Activated CD8-positive, alpha-beta memory T cell treated with anti-CD3 and anti-CD28 coated beads for 4 hours (primary cell): ENCODE measurements around the gene POLD2.
A peak's percentile ranks its signal among the peaks of the same experiment; 100 is the strongest.
"Not testable (repeated sequence)": the region's sequence is repeated elsewhere in the genome, so short reads cannot be mapped to it uniquely, and the experiment has no call there.

ENCODE experiments used
- DNase-seq, 2 donors: peaks; one replicate each; pipeline ENCODE4 v3.0.0-alpha.2; 2020; ENCODE audit warnings: low read depth in 2 of 2

The POLD2 gene

GRCh38 chr7:44123190-44124003 is at the start of gene POLD2:
TSS of gene POLD2 (minus strand) at chr7:44123548. CDS start at chr7:44122053, 1,495 bp downstream.
- peak; percentile 95 to 96 for DNase-seq

DNA sequence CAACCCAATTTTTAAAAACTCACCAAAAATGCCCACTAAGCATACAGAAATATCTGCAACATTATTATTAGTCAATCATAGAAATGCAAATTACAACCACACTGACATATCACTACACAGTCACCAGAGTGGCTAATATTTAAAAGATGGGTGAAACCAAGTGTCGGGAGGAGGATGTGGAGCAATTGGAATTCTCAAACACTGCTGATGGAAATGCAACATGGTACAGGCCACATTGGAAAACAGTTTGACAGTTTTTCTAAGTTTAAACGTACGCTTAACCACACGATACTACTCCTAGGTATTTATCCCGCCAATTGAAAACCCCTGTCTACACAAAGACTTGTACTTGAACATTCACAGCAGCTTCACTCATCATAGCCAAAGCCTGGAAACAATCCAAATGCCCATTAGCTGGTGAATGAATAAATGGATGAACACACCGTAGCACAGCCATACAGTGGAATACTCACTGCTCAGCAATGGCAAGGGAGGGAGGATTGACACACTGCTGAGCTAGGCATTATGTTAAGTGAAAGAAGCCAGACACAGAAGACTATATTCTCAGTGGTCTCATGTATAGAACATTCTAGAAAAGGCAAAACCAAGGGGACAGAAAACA is 49.6 kb upstream of the POLD2 start:
- no peak for DNase-seq

DNA sequence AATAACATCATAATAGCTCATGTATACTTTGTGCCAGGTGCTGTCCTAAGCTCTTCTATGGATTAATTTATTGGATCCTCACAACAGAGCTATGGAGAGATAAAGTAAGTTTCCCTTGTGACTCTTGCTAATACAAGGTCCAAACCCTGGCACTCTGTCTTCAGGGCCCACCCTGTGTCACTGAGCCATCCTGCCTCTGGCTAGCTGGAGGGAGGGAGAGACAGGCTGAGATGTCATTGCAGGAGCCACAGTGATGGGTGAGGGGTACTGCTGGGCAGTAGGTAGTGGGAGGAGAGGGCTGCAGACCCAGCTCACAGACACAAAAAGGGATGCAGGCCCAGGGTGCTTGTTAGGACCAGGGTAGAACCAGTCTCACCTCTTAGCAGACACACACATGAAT is 49.0 kb upstream of the POLD2 start:
- no peak for DNase-seq

DNA sequence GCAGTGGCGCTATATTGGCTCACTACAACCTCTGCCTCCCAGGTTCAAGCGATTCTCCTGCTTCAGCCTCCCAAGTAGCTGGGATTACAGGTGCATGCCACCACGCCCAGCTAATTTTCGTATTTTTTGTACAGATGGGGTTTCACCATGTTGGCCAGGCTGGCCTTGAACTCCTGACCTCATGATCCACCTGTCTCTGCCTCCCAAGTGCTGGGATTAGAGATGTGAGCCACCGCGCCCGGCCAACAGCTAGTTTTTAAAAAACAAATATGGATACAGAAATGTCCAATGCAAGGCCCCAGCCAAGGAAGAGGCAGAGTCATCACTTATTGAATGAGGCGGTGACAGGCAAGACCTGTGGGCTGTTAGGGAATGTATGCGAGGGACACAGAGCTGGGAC is 48.6 kb upstream of the POLD2 start:
- DNase-seq: not testable (repeated sequence)

- no peak for DNase-seq
Observed at GRCh38 chr7:44167920-44168319, 44.6 kb upstream of the POLD2 start.

GRCh38 chr7:44163591-44163990 is 40.2 kb upstream of the POLD2 start:
- DNase-seq: no peak

- no peak for DNase-seq
Observed at GRCh38 chr7:44162785-44163395, 39.5 kb upstream of the POLD2 start.

DNA sequence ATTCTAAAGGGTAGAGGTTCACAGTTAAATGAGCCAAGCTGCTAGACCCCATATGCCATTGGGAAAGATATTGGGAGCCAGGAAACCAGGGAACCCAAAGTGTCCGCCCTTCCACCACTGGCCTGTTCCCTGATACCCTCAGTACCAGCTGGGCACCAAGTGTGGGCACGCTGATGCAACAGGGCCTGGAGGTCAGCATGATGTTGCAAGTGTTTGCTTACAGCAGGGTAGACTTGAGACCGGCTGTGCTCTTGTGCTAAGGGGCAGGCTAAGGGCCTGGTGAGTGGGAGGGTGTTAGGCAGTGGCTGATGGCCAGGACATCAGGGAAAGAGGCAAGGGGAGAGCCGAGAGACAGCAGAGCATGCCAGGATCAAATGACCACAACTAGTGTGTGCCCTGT is 38.8 kb upstream of the POLD2 start:
- no peak for DNase-seq

DNA sequence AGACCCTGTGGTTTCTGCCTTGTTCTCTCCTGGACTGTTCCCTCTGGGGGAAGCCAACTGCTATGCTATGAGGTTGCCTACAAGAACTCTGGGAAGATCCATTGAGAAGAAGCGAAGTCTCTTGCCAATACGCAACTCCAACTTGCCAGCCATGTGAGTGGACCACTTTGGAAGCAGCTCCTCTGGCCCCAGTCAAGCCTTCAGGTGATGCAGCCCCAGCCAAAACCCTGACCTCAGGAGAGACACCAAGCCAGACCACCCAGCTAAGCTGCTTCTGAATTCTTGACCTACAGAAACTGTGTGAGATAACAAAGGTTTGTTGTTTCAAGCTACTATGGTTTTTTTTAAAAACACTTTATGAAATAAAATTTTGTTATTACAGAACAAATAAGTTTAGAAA is 38.0 kb upstream of the POLD2 start:
- no peak for DNase-seq

DNA sequence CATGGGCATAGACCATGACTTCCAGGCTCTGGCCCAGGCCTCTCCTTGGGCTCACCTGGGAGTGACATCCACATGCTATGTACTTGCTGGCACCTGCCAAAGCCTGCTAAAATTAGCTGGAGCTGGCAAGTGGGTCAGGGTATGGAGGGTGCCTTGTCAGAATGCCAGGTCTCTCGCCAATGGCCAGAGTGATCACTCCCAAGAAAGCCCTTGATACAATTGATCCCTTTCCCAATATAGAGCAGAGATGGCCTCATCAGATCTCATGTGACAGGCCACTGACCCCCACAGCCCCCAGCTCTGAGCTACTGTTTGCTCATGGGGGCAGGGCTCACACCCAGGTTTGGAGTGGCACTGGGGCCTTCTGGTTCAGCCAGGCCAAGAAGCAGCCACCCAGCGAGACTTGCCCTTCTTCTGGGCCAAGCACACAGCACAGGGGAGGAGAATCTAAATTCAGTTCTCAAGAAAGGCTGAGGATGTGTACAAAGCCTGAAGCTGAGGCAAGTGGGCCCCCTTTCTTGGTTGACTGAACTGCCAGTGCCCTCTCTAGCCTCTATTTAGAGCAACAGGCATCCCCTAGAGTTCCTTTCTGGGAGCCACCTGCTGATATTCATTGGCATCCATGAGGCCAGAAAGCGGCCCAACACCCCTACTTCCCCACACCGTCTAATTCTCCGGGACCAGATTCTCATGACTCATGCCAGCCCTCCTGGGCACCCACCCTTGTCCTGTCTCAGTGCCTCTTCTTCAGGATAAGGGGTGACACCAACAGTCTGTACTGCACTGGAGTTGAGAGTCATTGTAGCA is 36.7 kb upstream of the POLD2 start:
- DNase-seq: no peak

DNA sequence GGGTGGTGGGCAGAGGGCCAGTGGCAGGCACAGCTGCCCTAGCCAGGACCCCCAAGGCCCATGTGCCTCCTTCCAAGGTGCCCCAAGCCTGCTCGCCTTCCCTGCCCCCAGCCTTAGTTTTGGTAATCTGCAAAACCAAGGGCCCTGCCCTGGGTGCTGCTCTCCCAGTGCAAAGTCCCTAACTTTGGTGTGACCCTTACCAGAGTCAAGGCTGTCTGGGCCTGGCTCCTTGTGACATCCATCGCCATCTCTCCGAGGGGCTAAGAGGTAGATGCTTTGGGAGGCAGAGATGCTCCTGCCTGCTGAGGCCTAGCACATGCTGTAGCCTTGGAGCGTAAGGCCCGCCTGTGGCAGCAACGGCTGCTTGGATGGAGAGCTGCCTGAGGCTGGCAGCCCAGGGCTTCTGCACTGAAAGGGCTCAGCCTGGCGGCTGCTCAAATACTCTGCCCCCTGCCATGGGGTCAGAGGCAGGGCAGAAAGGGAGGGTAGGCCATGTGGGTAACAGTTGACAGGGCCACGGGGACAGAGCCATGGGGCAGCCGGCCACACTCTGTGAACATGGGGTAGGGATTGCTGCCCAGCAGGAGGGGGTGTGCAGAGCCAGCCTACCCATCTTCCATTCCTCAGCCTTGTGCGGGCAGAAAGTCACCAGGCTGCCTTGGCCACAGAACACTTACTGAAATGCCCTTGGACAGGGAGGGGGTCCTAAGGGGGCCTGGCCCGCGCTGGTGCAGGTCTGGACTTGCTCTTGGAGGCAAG is 35.7 kb upstream of the POLD2 start:
- no peak for DNase-seq

DNA sequence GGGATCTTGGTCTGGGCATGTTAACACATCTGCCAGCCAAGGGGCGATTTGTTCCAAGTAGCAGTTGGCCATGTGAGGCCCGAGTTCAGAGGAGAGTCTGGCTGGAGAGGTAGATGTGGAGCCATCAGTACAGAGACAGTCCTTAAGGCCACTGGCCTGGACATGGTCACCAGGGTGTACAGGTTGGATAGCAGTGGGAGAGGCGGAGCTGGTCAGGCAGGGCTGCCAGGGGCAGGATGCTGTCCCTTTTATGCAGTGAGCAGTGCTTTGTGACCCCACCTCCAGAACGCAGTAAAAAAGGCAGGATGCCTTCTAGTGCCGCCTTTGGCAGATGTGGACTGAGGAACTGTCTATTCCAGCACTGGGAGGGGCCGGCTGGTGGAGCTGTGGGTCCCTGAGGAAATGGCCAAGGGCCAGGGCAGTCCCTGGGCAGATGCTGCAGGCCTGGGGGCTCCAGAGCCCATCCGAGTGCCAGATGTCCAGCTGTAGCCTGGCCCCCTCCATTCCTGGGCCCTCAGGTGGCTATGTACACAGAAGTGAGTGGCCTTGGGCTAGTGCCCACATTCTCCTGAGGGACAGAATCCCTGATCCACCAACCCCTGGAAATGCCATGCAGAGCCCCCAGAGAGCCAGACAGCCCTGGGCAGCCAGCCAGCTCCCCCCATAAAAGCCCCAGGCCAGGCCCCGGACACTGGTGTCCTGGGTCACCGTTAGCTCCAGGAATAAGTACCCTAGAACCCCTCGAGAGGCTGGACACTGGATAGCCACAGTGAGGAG is 34.9 kb upstream of the POLD2 start:
- DNase-seq: no peak

GRCh38 chr7:44157116-44158080 is 34.0 kb upstream of the POLD2 start:
- DNase-seq: no peak

GRCh38 chr7:44156453-44157010 is 33.2 kb upstream of the POLD2 start:
- no peak for DNase-seq

DNA sequence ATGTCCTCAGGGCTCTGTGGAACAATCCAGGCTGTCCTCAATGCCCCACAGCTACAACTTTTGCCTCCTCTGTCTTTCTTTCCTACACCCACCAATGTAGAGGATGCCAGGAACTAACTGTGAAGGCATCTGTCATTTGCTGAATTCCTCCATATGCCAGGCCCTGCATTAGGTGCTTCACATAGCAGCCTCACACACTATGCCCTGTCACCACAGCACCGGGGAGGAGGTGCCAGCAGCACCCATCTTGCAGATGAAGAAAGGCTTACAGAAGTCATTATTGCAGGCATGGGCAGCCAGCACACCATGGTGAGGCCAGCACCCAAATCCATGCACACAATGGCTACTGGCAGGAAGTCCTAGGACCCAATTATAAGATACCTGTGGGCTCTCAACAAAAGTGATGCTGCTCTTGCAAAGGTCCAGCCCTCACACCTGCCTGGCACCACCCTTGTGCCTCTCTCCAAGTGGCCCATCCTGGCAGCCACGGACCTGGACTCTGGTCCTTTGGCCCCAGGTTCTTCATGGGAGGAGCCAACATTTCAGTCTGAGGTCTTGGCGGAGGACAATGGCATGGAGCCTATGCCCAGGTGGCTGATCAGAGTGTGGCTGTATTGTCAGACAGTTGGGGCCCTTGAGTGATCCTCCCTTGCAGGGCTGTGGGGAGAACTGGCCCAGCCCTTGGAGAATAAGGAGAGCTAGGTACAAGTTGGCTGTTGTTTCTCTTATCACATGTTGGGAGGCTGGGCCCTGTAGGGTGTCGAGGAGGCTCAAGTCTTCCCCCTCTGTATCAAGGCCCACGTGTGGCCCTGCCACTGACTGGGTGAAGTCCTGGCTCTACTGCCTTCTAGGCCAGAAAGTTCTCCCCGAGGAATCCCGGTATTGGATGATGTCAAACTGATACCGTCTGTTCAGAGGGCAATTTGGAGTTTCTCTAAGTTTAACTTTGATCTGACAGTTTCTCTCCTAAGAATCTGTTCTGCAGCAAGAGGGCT is 32.1 kb upstream of the POLD2 start:
- DNase-seq: no peak

- DNase-seq: no peak
Observed at GRCh38 chr7:44154703-44155102, 31.4 kb upstream of the POLD2 start.

- no peak for DNase-seq
Observed at GRCh38 chr7:44153948-44154335, 30.6 kb upstream of the POLD2 start.
